ENCODE data around the gene BMAL1. TPM values are rescaled to one million over a fixed set of nuclear protein-coding genes. Genes with fewer than 3 reads are reported as not detected.

The BMAL1 gene
- total and polyA plus RNA-seq, 2 of the 4 experiments (the other 2 are of a cell fraction), result 8.8 to 9.9 TPM

- no peak overlapping the region for H2BK5ac ChIP-seq (ENCODE audit: low read depth, low read length, poor library complexity, severe bottlenecking)
- peak overlapping the region; percentile 32; the same call in 1 of the 2 replicates for H3K4ac ChIP-seq (ENCODE audit: low read depth, low read length)
- BruUV-seq (replicated peaks), result no TSS peak
- no peak overlapping the region for H2BK20ac ChIP-seq (ENCODE audit: low read depth, low read length)
- H2AFZ ChIP-seq (replicated peaks; ENCODE audit: low read length, poor library complexity), result no peak overlapping the region
- no peak overlapping the region for H3K23ac ChIP-seq (ENCODE audit: low read depth, low read length)
- H2BK120ac ChIP-seq (ENCODE audit: low read depth, low read length), result peak overlapping the region; percentile 18; the same call in 1 of the 2 replicates
- H3K14ac ChIP-seq (replicated peaks; ENCODE audit: low read depth, low read length), result no peak overlapping the region
- H2BK15ac ChIP-seq (ENCODE audit: low read depth, low read length), result no peak overlapping the region
- H3K36me3 ChIP-seq (ENCODE audit: control insufficient read depth, insufficient read depth, low read length), result peaks cover 4% of the 10 kb centered on the region
- CTCF ChIA-PET, result interaction anchor here (1.7 kb wide), 1 partner anchor 18 kb away, joined by 5 read pairs; no protein-coding TSS in a partner anchor
- H3K79me1 ChIP-seq (ENCODE audit: low read depth in 1 of 2, low read length in 2 of 2), result peaks cover 0 to 8% of the 10 kb centered on the region in 2 experiments; a peak in 1 of 4 replicates
- WGBS, 2 experiments (ENCODE audit: extremely low coverage in 2 of 2, insufficient read length in 1 of 2), result 80% methylated on average over 1 of the region's 4 CpGs; no CpG with 5 or more reads in 1 of the 2 experiments
- H3K18ac ChIP-seq (ENCODE audit: low read depth, low read length), result no peak overlapping the region
- no peak overlapping the region for H3K4me2 ChIP-seq (ENCODE audit: low read depth, low read length)
- ATAC-seq (ENCODE audit: low read depth) (no peak), DNase-seq (no peak)
- no peak overlapping the region for H4K5ac ChIP-seq (ENCODE audit: low read depth, low read length)
- peaks cover 21% of the 10 kb centered on the region for H3K4me1 ChIP-seq (ENCODE audit: control insufficient read depth, insufficient read depth, low read length)
- intact Hi-C loops (cut with micrococcal nuclease), result no loop called here
- no peak overlapping the region for H3K9ac ChIP-seq (ENCODE audit: low read depth, low read length)
- peaks cover 20% of the 10 kb centered on the region for H3K9me1 ChIP-seq (ENCODE audit: insufficient read depth, low read length)
- H3K4me3 ChIP-seq (ENCODE audit: insufficient read depth, low read depth, low read length), result no peak overlapping the region
- H4K91ac ChIP-seq (ENCODE audit: insufficient read depth, low read depth, low read length), result 0 out of 2 replicates have a peak overlapping the region, but pooled peaks have one; percentile 13
- POLR2A ChIA-PET (ENCODE audit: unreplicated experiment), result interaction anchor here (0.6 kb wide), 1 partner anchor 115 kb away, joined by 3 read pairs; no protein-coding TSS in a partner anchor
- no peaks in the 10 kb centered on the region for H4K20me1 ChIP-seq (ENCODE audit: insufficient read depth, low read length)
- H2AK5ac ChIP-seq (ENCODE audit: low read depth, low read length), result no peak overlapping the region
- dilution Hi-C loops (cut with HindIII; ENCODE audit: low sequenced_read_pairs, unreplicated experiment), result no loop called here
- in situ Hi-C loops (cut with MboI; ENCODE audit: low sequenced_read_pairs), result no loop called here
- H3K27me3 ChIP-seq (ENCODE audit: control insufficient read depth, insufficient read depth, low read length), result no peaks in the 10 kb centered on the region
- TF ChIP-seq MXI1 (IDR thresholded peaks at IDR 0.05; ENCODE audit: borderline replicate concordance, low read depth, low read length) (no peak), MAZ (IDR thresholded peaks at IDR 0.05; ENCODE audit: borderline replicate concordance, low read depth, low read length) (no peak), RCOR1 (IDR thresholded peaks at IDR 0.05; ENCODE audit: insufficient replicate concordance, low read length) (no peak), MAFK (IDR thresholded peaks at IDR 0.05; ENCODE audit: low read depth, low read length) (no peak), CEBPB (IDR thresholded peaks at IDR 0.05; ENCODE audit: low read depth, low read length) (no peak), FOS (IDR thresholded peaks at IDR 0.05; ENCODE audit: low read depth, low read length) (no peak), POLR2A (IDR thresholded peaks at IDR 0.05; ENCODE audit: low read depth, low read length) (no peak), BHLHE40 (IDR thresholded peaks at IDR 0.05; ENCODE audit: low read depth, low read length) (no peak), CHD1 (IDR thresholded peaks at IDR 0.05; ENCODE audit: low read depth, low read length) (no peak), CTCF (conservative IDR thresholded peaks at IDR 0.05; ENCODE audit: low read depth, low read length) (no peak), RFX5 (IDR thresholded peaks at IDR 0.05; ENCODE audit: low read depth, low read length) (no peak), SMC3 (IDR thresholded peaks at IDR 0.05; ENCODE audit: low read depth, low read length) (no peak), USF2 (IDR thresholded peaks at IDR 0.05; ENCODE audit: low read depth, low read length) (no peak), RAD21 (IDR thresholded peaks at IDR 0.05; ENCODE audit: low read length) (no peak), NFE2L2 (IDR thresholded peaks at IDR 0.05; ENCODE audit: low read depth, low read length) (no peak)
- TF ChIP-seq, protein P1, sequence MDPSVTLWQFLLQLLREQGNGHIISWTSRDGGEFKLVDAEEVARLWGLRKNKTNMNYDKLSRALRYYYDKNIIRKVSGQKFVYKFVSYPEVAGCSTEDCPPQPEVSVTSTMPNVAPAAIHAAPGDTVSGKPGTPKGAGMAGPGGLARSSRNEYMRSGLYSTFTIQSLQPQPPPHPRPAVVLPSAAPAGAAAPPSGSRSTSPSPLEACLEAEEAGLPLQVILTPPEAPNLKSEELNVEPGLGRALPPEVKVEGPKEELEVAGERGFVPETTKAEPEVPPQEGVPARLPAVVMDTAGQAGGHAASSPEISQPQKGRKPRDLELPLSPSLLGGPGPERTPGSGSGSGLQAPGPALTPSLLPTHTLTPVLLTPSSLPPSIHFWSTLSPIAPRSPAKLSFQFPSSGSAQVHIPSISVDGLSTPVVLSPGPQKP (IDR thresholded peaks at IDR 0.05; ENCODE audit: borderline replicate concordance, low read depth, low read length), result no peak
- H3K9me3 ChIP-seq (ENCODE audit: control insufficient read depth, insufficient read depth, low read length), result no peaks in the 10 kb centered on the region
- H3K56ac ChIP-seq (ENCODE audit: extremely low read depth, insufficient read depth, low read length), result no peak overlapping the region
- no peak overlapping the region for H3K27ac ChIP-seq (ENCODE audit: insufficient read depth, low read length)
- H4K8ac ChIP-seq (ENCODE audit: low read depth in 2 of 2, low read length in 2 of 2), result no peak overlapping the region
- H2AK9ac ChIP-seq (replicated peaks; ENCODE audit: low read depth, low read length, poor library complexity), result no peak overlapping the region
Measured at GRCh38 chr11:13367115-13367514, 89.5 kb downstream of the BMAL1 start.

Measured in IMR-90 (cell line).